ENCODE data around the gene HIVEP3. TPM values are rescaled to one million over a fixed set of nuclear protein-coding genes. Genes with fewer than 3 reads are reported as not detected.

HIVEP3 gene
- total and polyA plus RNA-seq, 2 of the 13 experiments (the other 11 are each of a cell fraction or from before 2014, with no cell fraction given) = 0.05 TPM; not detected in 1

- ATAC-seq = no peak
- no peak for FAIRE-seq
- TF ChIP-seq STAG1 (CRISPR knock-in tag; IDR thresholded peaks at IDR 0.05) = no peak
- no peaks in the 10 kb centered on the region for H3K36me3 ChIP-seq (replicated peaks in 1 of 2; ENCODE audit: control insufficient read depth in 1 of 2, insufficient read depth in 2 of 2, low read length in 2 of 2)
- peaks cover 0 to 19% of the 10 kb centered on the region in 2 experiments; a peak in 3 of 5 replicates for H3K27me3 ChIP-seq (ENCODE audit: control insufficient read depth in 1 of 2, insufficient read depth in 2 of 2, low read length in 2 of 2)
- no peaks in the 10 kb centered on the region for H3K4me1 ChIP-seq (ENCODE audit: insufficient read depth, low read length)
- ChIA-PET POLR2A (no interaction called here), CTCF (ENCODE audit: low intra/inter-chr PET ratio, low total read pairs) (no interaction called here)
- H3K27ac ChIP-seq (ENCODE audit: extremely low read length, insufficient read depth, low read length) = no peak overlapping the region
- H4K20me1 ChIP-seq (ENCODE audit: insufficient read depth, low read length) = no peaks in the 10 kb centered on the region
- H3K4me3 ChIP-seq (replicated peaks in 1 of 3; ENCODE audit: insufficient read depth in 1 of 3, low read depth in 2 of 3, low read length in 3 of 3) = no peak overlapping the region
- H3K9ac ChIP-seq (ENCODE audit: insufficient read depth, low read depth, low read length) = no peak overlapping the region
- BruUV-seq (replicated peaks) = no TSS peak
- no peak for DNase-seq (ENCODE audit: low spot score)
- intact Hi-C loops (cut with micrococcal nuclease; ENCODE audit: unreplicated experiment) (no loop called here), in situ Hi-C loops (cut with HindIII; ENCODE audit: extremely low pct_ligation_motif_present, low pct_unique_long_range_greater_than_20kb) (no loop called here)
- no peak overlapping the region for H3K4me2 ChIP-seq (ENCODE audit: low read depth, low read length)
- WGBS (ENCODE audit: low lambda C conversion rate) = 0% methylated on average over 4 of the region's 4 CpGs
- no peaks in the 10 kb centered on the region for H3K79me2 ChIP-seq (ENCODE audit: insufficient read depth, low read length)
- H3K9me3 ChIP-seq (ENCODE audit: low read length) = no peaks in the 10 kb centered on the region
- H2AFZ ChIP-seq (ENCODE audit: low read length) = no peak overlapping the region
Observed at GRCh38 chr1:41673378-41673777, 245.3 kb downstream of the HIVEP3 start.

- no peak overlapping the region for H2AFZ ChIP-seq (ENCODE audit: low read length)
- H3K27me3 ChIP-seq (ENCODE audit: control insufficient read depth in 1 of 2, insufficient read depth in 2 of 2, low read length in 2 of 2) = peaks cover 0 to 19% of the 10 kb centered on the region in 2 experiments; a peak in 3 of 5 replicates
- no peak for DNase-seq (ENCODE audit: low spot score)
- no peak overlapping the region for H3K9ac ChIP-seq (ENCODE audit: insufficient read depth, low read depth, low read length)
- H4K20me1 ChIP-seq (ENCODE audit: insufficient read depth, low read length) = no peaks in the 10 kb centered on the region
- no peaks in the 10 kb centered on the region for H3K36me3 ChIP-seq (replicated peaks in 1 of 2; ENCODE audit: control insufficient read depth in 1 of 2, insufficient read depth in 2 of 2, low read length in 2 of 2)
- in situ Hi-C loops (cut with HindIII; ENCODE audit: extremely low pct_ligation_motif_present, low pct_unique_long_range_greater_than_20kb) = no loop called here
- no peak overlapping the region for H3K4me2 ChIP-seq (ENCODE audit: low read depth, low read length)
- H3K27ac ChIP-seq (ENCODE audit: extremely low read length, insufficient read depth, low read length) = no peak overlapping the region
- ChIA-PET POLR2A (no interaction called here), CTCF (ENCODE audit: low intra/inter-chr PET ratio, low total read pairs) (no interaction called here)
- no peak for FAIRE-seq
- no TSS peak for BruUV-seq (replicated peaks)
- intact Hi-C loops (cut with micrococcal nuclease; ENCODE audit: unreplicated experiment) = no loop called here
- no peaks in the 10 kb centered on the region for H3K9me3 ChIP-seq (ENCODE audit: low read length)
- WGBS (ENCODE audit: low lambda C conversion rate) = 30% methylated on average over 7 of the region's 9 CpGs
- no peaks in the 10 kb centered on the region for H3K79me2 ChIP-seq (ENCODE audit: insufficient read depth, low read length)
- no peak for ATAC-seq
- TF ChIP-seq PATZ1 (CRISPR knock-in tag; IDR thresholded peaks at IDR 0.05) (no peak), PAF1 (CRISPR knock-in tag; IDR thresholded peaks at IDR 0.05) (no peak), ZNF101 (CRISPR knock-in tag; IDR thresholded peaks at IDR 0.05; ENCODE audit: borderline replicate concordance, low read depth) (no peak), U2AF2 (IDR thresholded peaks at IDR 0.05; ENCODE audit: low read depth, low read length) (no peak), ATAD3A (CRISPR knock-in tag; IDR thresholded peaks at IDR 0.05) (no peak), ZBTB26 (CRISPR knock-in tag; IDR thresholded peaks at IDR 0.05; ENCODE audit: borderline replicate concordance) (no peak), TBP (CRISPR knock-in tag; IDR thresholded peaks at IDR 0.05) (no peak)
- no peaks in the 10 kb centered on the region for H3K4me1 ChIP-seq (ENCODE audit: insufficient read depth, low read length)
- no peak overlapping the region for H3K4me3 ChIP-seq (replicated peaks in 1 of 3; ENCODE audit: insufficient read depth in 1 of 3, low read depth in 2 of 3, low read length in 3 of 3)
Observed at GRCh38 chr1:41672641-41673361, 245.9 kb downstream of the HIVEP3 start.

All from HepG2 (cell line).